Right lobe of liver (tissue), 6 donors: ENCODE data around the gene MCTP2. TPM values are rescaled to one million over a fixed set of nuclear protein-coding genes. Genes with fewer than 3 reads are reported as not detected.
A peak's percentile ranks its signal among the peaks of the same experiment; 100 is the strongest.

ENCODE experiments used
- ATAC-seq, 4 donors: fragments of 200-7000 bp; cut with Tn5 transposase; one replicate each; pipeline ENCODE4 v1.9.1; 2020; ENCODE audit warnings: mild to moderate bottlenecking in 4 of 4, moderate library complexity in 4 of 4
- DNase-seq, 3 donors: peaks; one replicate each; pipeline ENCODE4 v3.0.0-alpha.2; 2020
- H3K27ac ChIP-seq, 3 donors: fragments of 200-600 bp; one replicate each; pipeline ENCODE4 v1.8.0; 2022
- H3K27me3 ChIP-seq, 2 donors: fragments of 200-600 bp; one replicate each; pipeline ENCODE4 v1.8.0; 2022
- H3K36me3 ChIP-seq, 4 donors: fragments of 200-600 bp; sonication (generic) in 1 of 4; one replicate each; pipeline versions ENCODE4 v1.5.1 to v1.8.0; 2017 to 2022; ENCODE audit warnings: control low read depth in 1 of 4
- H3K4me1 ChIP-seq, 4 donors: fragments of 200-600 bp; sonication (generic) in 1 of 4; one replicate each; pipeline versions ENCODE4 v1.5.1 to v1.8.0; 2017 to 2022; ENCODE audit warnings: control low read depth in 1 of 4
- H3K4me3 ChIP-seq, 3 donors: fragments of 200-600 bp; one replicate each; pipeline ENCODE4 v1.8.0; 2022
- H3K9me3 ChIP-seq, 4 donors: fragments of 200-600 bp; sonication (generic) in 1 of 4; one replicate each; pipeline versions ENCODE4 v1.5.1 to v1.8.0; 2017 to 2022; ENCODE audit warnings: control low read depth in 1 of 4
- POLR2A ChIP-seq: fragments of 450-650 bp; IDR thresholded peaks from one replicate; pipeline ENCODE4 v1.6.1; 2017; ENCODE audit warnings: antibody characterized with exemption, mild to moderate bottlenecking
- WGBS: methylation state at CpG from one replicate; pipeline ENCODE4 v1.1.6; 2018; ENCODE audit warnings: low coverage, low lambda C conversion rate; ENCODE audit not compliant: insufficient coverage; ENCODE audit errors: missing lambda C conversion rate; 5-methylcytosine and 5-hydroxymethylcytosine counted together
- intact Hi-C, 2 donors: fragments of 100-400 bp; cut with DNase I; formaldehyde crosslinking; loops; one replicate each; pipeline versions ENCODE4 v1.11.2 to v1.14.1; 2022
- long read RNA-seq: library from polyadenylated mRNA; unstranded; transcript quantifications from one replicate; pipeline ENCODE4 v2.0.0, GENCODE V29; 2019
- total RNA-seq, 6 experiments: library from RNA; depleted of rRNA in 2 of 6; stranded (reverse); fragments of >200 nt in 2 of 6; fragmentation: NEBNext Ultra II Directional in 3 of 6; extraction: Animal tissue kit (Norgen Biotek cat#: 25700) in 3 of 6; gene quantifications; one replicate each; pipeline versions ENCODE4 v1.1.0 to v1.2.4, GENCODE V29; 2016 to 2023
- TF ChIP-seq, protein P1 (sequence below), 4 donors: fragments of 200-600 bp in 3 of 4; fragments of 450-650 bp in 1 of 4; IDR thresholded peaks; one replicate each; pipeline versions ENCODE4 v1.5.1 to v1.8.0; 2016 to 2022; ENCODE audit warnings: antibody characterized with exemption in 4 of 4, mild to moderate bottlenecking in 2 of 4
- donor health status: DM: no; HTN: yes; CAD: no.
- donor health status: DM: no; HTN: no; CAD: no.
- donor health status: DM: no; HTN: no; CAD: no.
- donor health status: DM: no; HTN: yes; CAD: no.
- donor health status: DM: no; HTN: yes; CAD: no.

Gene MCTP2, protein sequence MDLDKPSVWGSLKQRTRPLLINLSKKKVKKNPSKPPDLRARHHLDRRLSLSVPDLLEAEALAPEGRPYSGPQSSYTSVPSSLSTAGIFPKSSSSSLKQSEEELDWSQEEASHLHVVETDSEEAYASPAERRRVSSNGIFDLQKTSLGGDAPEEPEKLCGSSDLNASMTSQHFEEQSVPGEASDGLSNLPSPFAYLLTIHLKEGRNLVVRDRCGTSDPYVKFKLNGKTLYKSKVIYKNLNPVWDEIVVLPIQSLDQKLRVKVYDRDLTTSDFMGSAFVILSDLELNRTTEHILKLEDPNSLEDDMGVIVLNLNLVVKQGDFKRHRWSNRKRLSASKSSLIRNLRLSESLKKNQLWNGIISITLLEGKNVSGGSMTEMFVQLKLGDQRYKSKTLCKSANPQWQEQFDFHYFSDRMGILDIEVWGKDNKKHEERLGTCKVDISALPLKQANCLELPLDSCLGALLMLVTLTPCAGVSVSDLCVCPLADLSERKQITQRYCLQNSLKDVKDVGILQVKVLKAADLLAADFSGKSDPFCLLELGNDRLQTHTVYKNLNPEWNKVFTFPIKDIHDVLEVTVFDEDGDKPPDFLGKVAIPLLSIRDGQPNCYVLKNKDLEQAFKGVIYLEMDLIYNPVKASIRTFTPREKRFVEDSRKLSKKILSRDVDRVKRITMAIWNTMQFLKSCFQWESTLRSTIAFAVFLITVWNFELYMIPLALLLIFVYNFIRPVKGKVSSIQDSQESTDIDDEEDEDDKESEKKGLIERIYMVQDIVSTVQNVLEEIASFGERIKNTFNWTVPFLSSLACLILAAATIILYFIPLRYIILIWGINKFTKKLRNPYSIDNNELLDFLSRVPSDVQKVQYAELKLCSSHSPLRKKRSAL
- 1 to 10 TPM; 1.8 to 5.3 (median 2.9) TPM for total RNA-seq
- long read RNA-seq, partial matches to known transcripts = 0 of 1 reads
- long read RNA-seq, other reads (novel, unspliced or antisense) = 1 of 1 reads

- Histone ChIP-seq H3K36me3 (no peaks in the 10 kb centered on the region), H3K27ac (peak within 1 kb of the TSS; percentile 63 to 69 (median 63)), H3K4me1 (peaks cover 0 to 15% (median 0%) of the 10 kb centered on the region in 4 donors), H3K9me3 (no peaks in the 10 kb centered on the region), H3K27me3 (no peaks in the 10 kb centered on the region), H3K4me3 (peak within 1 kb of the TSS; percentile 49 to 64 (median 61))
- TF ChIP-seq, protein P1, sequence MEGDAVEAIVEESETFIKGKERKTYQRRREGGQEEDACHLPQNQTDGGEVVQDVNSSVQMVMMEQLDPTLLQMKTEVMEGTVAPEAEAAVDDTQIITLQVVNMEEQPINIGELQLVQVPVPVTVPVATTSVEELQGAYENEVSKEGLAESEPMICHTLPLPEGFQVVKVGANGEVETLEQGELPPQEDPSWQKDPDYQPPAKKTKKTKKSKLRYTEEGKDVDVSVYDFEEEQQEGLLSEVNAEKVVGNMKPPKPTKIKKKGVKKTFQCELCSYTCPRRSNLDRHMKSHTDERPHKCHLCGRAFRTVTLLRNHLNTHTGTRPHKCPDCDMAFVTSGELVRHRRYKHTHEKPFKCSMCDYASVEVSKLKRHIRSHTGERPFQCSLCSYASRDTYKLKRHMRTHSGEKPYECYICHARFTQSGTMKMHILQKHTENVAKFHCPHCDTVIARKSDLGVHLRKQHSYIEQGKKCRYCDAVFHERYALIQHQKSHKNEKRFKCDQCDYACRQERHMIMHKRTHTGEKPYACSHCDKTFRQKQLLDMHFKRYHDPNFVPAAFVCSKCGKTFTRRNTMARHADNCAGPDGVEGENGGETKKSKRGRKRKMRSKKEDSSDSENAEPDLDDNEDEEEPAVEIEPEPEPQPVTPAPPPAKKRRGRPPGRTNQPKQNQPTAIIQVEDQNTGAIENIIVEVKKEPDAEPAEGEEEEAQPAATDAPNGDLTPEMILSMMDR (IDR thresholded peaks at IDR 0.05) = no peak
- peak; percentile 17 for TF ChIP-seq POLR2A
- WGBS = 1% methylated on average over 23 of the region's 66 CpGs
- DNase-seq (peak; percentile 84 to 88 (median 85)), ATAC-seq (peak; percentile 93 to 97 (median 95))
- intact Hi-C loops = no loop called here
Measured at GRCh38 chr15:94230883-94231722, at the start of gene MCTP2. Gene MCTP2 (plus strand): TSS chr15:94231561. CDS start chr15:94298266, 66,705 bp downstream.

GRCh38 chr15:94182883-94183282 lies 48.5 kb upstream of the MCTP2 start:
- no peaks in the 10 kb centered on the region for H3K4me1 ChIP-seq
- no peak overlapping the region for H3K27ac ChIP-seq
- 54% methylated on average over 4 of the region's 4 CpGs for WGBS
- intact Hi-C loops = no loop called here
- ATAC-seq (no peak), DNase-seq (no peak)
- no peaks in the 10 kb centered on the region for H3K36me3 ChIP-seq
- no peak overlapping the region for H3K4me3 ChIP-seq
- no peak for TF ChIP-seq POLR2A
- TF ChIP-seq, protein P1 (IDR thresholded peaks at IDR 0.05) = no peak
- no peaks in the 10 kb centered on the region for H3K9me3 ChIP-seq
- H3K27me3 ChIP-seq = no peaks in the 10 kb centered on the region

- 54% methylated on average over 9 of the region's 9 CpGs for WGBS
- DNase-seq = no peak
- Histone ChIP-seq H3K4me3 (no peak overlapping the region), H3K9me3 (no peaks in the 10 kb centered on the region), H3K36me3 (no peaks in the 10 kb centered on the region), H3K27me3 (no peaks in the 10 kb centered on the region), H3K27ac (no peak overlapping the region), H3K4me1 (no peaks in the 10 kb centered on the region)
- no peak for TF ChIP-seq POLR2A
- TF ChIP-seq, protein P1 (IDR thresholded peaks at IDR 0.05) = no peak
- ATAC-seq = no peak
- intact Hi-C loops = no loop called here
Measured at GRCh38 chr15:94185547-94186236, 45.7 kb upstream of the MCTP2 start.
